OCI-M2 (cell line): Measurements from ENCODE around the gene NRP1.

Experiments
- DNase-seq: peaks from one replicate; lab custom pipeline; 2025; ENCODE audit not compliant: unreplicated experiment; lab: John Stamatoyannopoulos, UW

Gene NRP1

DNA sequence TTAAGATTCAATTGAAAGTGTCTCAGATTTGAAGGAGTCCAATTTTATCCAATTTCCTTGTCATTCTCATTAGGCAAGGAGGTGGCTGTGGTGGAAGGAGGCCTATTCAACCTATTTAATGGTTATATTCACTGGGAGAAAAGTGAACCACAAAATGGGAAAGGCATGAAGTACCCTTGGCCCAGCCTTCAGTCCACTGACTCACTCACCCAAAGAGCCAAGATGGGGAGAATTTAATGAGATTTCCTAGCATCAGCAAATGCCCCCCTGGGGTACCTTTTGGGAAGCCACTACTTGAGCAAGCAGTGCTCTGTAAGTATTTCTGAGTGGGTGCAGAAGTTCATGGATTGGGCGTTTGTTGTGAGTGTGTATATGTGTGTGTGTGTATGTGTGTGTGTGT, 144.1 kb downstream of the NRP1 start:
- no peak for DNase-seq

GRCh38 chr10:33189808-33190207, 144.7 kb downstream of the NRP1 start:
- no peak for DNase-seq

GRCh38 chr10:33189363-33189762, 145.1 kb downstream of the NRP1 start:
- no peak for DNase-seq

- no peak for DNase-seq
Measured at GRCh38 chr10:33187427-33187999, 147.0 kb downstream of the NRP1 start.

DNA sequence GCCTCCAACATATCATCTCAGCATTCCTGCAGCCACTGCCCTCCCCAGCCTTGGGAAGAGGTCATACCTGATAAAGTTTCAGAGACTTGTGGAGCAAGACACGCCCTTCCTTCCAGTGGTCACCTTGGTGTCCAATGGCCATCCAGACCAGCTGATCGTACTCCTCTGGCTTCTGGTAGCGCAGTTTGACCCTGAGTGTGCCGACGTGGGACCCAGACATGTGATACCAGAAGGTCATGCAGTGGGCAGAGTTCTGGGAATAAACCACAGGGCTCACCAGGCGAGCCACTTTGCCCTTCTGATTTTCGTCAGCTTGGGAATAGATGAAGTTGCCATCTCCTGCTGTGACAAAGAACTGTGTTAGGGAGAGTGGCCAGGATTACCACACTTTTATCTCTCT, 148.3 kb downstream of the NRP1 start:
- DNase-seq: no peak

DNA sequence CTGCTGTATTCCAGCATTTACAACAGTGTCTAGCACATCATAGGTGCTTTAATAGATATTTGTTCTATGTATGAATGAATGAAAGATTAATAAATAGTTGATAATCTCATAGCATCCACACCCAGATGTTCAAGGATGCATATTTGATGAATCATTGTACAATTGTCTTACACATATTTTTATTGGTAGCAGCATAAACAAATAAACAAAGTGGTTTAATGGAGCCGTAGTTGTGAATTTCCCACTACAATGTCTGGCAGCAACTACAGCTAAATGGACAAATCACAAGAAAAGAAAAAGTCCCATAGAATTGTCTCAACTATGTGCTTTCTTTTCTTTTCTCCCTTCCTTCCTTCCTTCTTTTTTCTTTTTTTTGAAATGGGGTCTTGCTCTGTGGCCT, 150.8 kb downstream of the NRP1 start:
- DNase-seq: no peak

GRCh38 chr10:33180921-33181320, 153.5 kb downstream of the NRP1 start:
- no peak for DNase-seq

- no peak for DNase-seq
Measured at GRCh38 chr10:33180390-33180789, 154.1 kb downstream of the NRP1 start.

DNA sequence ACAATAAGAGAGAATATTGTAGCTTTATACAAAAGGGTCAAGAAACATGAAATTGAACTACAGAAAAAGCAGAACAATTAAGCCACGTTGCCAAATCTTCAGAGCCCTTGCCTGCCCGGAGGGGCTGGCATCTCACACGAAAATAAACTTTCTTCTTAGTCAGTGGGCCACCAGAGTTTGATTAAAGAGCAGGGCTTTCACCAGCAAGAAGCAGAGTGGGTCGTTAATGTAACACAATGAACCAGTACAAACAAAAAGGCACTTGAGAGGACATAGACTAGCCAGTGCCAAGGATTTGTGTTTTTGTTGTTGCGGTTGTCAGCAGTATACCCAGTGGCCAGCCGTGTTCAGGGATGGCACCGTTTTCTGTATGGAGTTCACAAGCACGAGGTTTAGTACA, 155.4 kb downstream of the NRP1 start:
- no peak for DNase-seq

GRCh38 chr10:33178026-33178755, 156.3 kb downstream of the NRP1 start:
- DNase-seq: no peak

DNA sequence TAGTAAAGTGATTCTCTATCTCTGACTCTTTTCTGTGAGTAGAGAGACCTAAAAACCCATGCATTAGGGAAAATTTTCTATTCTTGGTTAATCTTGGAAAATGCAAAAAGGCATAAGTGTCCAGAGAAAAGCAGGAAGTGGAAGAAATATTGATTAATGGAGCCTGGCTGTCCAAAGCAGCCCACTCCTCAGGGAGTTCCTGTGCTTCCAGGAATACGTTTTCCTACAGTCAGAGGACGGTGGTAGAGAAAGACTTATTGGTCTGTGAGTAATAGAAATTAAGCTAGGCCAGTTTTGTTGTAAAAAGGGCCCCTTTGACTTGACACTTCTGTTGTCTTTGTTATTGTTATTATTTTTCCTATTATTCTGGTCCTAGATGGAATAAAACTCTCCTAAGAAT, 157.8 kb downstream of the NRP1 start:
- DNase-seq: no peak

GRCh38 chr10:33174674-33175434, 159.6 kb downstream of the NRP1 start:
- DNase-seq: no peak

GRCh38 chr10:33165911-33166310, 168.6 kb downstream of the NRP1 start:
- DNase-seq: no peak

DNA sequence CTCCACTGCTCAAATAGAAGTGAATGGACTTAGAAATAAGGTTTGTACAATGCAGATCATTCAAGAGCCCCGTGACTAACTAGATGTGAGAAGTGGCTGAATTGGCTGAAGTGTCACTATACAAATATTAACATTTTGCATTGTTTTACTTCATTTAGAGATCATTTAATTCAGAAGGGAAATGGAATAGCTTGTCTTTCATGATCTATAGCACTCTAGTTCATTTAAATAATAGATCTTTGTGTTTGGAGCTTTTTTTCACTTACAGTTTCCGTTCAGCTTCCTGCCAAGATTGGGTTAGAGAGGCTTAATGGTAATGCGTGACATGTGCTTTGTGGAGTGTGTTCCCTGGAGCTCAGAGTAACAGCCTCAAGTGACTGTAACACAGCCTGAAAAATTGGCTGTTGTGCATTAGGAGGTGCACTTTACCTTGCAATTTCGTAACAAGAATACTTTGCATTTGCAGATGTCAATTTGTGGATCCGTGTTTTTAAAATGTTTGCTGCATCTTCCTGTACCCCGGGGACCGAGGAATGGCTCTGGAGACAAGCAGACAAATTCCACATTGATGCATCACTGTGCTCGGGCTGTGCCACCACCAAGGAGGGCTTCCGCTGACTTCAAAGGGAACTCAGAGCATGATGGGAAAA, 170.3 kb downstream of the NRP1 start:
- DNase-seq: no peak

GRCh38 chr10:33162248-33162575, 172.3 kb downstream of the NRP1 start:
- no peak for DNase-seq

GRCh38 chr10:33161550-33162247, 172.8 kb downstream of the NRP1 start:
- no peak for DNase-seq

- DNase-seq: no peak
Measured at GRCh38 chr10:33160151-33160550, 174.3 kb downstream of the NRP1 start.

DNA sequence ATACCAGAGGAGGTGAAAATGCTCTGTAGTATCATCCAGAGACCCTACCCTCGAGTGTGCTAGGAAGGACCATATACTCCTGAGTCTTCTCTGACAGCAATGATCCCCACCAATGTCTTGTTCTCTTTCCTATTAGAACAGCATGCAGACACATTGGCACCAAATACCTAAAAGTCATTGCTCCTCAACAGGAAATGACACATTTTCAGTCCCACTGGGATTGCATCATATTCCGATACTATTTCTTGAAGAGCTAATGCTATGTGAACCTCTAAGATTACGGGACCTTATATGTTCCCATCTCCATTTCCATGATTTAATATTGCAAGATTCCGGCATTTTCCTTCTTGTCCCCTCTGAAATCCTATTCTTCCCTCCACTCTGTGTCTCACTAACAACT, 177.4 kb downstream of the NRP1 start:
- DNase-seq: no peak

DNA sequence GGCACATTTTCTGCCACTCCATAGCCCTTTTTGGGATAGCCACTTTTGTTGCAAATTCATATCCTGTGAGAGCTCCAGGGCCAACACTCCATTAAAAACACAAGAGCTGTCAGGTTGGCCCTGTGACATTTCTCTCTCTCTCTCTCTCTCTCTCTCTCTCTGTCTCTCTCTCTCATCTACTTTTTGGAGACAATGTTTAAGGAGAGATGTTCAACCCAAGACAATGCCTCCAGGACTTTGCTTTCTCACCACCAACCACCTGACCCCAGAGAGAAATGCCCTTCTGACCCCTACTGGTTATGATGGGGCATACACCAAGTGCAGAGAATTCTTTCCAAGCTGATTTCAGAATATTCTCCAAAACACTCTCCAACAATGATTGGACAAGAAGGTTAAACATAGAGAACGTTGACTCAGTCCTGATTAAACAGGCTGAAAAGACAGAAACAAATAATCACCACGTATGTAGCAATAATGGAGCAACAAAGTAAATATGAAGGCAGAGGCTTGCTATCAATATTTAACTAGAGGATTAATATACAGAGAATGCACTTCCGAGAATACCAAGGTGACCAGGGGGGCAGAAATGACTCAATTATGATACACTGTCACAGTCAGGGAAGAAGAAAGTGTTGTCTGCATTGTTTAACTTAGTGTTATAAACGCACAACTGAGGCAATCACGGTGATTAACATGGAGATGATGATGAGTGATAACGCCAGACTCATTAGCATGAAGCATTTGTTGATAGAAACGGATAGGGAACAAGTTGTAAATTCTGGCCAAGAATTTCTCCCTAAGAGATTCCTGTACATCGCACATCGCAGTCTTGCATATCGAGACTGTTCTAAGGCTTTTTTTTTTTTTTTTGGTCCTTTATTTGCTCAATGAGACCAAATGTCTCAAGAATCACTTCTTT, 178.5 kb downstream of the NRP1 start:
- DNase-seq: no peak

DNA sequence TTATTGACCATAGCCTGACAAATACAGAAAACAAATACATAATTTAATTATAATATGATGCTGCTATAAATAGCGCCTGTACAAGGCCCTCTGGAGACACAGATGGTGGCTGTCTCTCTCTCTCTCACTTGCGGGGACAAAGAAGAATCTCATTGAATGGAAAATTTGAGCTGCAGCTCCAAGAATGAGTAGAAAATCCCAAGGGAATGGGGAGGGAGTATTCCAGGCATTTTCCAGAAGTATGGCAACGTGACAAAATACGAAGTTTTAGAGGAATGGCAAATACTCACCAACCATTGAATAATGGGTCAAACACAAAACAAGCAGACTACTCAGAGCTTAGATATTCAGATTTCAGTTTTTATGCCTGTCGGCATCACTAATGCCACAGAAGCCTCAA, 179.9 kb downstream of the NRP1 start:
- DNase-seq: no peak
